Measurements from ENCODE around the gene RBPMS2.

RBPMS2 gene

DNA sequence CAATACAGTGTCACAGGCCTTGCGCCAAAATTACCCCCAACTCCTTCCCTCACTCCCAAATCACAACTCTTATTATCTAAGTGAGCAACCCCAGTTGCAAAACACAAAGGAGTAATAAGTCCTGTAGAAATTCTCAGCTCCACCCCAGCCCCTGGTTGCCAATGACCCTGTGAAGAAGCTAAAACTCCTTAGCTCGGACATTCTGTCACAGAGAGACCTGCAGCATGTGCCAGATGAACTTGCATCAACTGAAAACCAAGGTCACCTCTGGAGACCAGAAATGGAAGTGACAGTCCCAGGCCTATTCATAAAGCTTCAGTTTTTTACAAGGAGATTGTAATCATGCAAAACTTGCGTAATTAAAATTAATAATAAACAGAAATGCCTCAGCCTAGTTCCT, 55.2 kb downstream of the RBPMS2 start:
- DNase-seq (ENCODE audit: low spot score): no peak

DNA sequence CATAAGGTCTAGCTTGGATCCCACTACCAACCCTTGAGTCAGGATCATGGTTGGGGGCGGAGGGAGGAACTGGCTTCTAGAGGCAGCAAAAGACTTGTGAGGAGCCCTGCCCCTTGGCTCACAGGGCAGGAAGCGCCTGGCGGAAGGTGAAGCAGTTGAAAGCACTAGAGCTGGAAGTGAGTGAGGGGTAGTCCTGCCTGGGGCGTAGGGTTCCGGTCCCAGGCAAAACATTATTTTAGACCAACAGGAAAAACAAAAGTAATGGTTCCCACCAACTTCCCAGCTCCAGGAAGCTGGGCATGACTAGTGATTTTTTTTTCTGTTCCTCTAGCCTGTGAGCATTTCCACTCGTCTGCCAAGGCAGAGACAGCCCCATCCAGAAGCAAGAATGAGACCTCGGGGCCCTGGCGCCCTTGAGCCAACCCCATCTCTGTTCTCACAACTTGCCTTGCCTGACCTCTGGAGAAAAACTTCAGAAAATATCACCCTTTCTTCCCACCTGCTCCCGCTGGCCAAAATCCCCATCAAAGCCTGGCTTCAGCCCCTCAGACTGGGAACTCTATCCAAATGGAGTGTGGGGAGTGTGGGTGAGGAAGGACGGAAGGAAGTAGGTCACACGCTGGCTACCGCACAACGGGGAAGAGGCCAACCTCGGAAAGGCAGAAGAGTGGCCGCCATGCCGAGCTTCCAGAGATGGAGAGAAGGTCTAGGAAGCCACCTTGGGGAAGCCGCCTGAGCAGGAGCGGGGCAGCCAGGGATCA, 57.5 kb downstream of the RBPMS2 start:
- no peak for DNase-seq (ENCODE audit: low spot score)

DNA sequence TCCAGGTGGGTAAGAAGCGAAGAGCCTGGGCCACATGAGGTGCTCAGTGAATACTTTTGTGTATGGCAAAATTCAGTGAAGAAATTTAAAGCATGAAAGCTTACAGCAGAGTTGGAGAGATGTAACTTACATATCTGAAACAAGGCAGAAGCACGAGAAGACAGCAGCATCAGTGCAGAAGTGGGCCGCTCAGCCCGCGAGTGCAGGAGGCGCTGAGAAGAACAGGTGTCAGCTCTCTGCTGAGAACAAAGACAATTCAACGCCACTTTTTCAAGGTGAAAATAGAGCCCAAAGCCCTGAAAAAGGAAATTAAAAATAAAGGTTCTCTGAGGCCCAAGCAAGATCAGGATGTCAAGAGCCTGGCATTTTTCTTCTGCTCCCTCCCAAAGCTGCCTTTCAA, 58.3 kb downstream of the RBPMS2 start:
- no peak for DNase-seq (ENCODE audit: low spot score)

- no peak for DNase-seq (ENCODE audit: low spot score)
Measured at GRCh38 chr15:64716452-64716851, 58.9 kb downstream of the RBPMS2 start.

GRCh38 chr15:64713592-64713991, 61.8 kb downstream of the RBPMS2 start:
- no peak for DNase-seq (ENCODE audit: low spot score)

DNA sequence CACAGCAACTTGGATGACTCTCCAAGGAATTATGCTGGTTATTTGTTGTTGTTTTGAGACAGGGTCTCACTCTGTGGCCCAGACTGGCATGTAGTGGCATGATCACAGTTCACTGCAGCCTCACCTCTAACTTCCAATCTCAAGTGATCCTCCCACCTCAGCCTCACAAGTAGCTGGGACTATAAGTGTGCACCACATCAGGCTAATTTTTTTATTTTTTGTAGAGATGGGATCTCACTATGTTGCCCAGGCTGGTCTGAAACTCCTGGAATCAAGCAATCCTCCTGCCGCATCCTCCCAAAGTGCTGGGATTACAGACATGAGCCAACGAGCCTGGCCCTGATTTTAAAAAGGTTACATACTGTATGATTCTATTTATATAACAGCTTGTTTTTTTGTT, 63.0 kb downstream of the RBPMS2 start:
- DNase-seq (ENCODE audit: low spot score): no peak

- DNase-seq (ENCODE audit: low spot score): no peak
Measured at GRCh38 chr15:64710676-64711428, 64.5 kb downstream of the RBPMS2 start.

DNA sequence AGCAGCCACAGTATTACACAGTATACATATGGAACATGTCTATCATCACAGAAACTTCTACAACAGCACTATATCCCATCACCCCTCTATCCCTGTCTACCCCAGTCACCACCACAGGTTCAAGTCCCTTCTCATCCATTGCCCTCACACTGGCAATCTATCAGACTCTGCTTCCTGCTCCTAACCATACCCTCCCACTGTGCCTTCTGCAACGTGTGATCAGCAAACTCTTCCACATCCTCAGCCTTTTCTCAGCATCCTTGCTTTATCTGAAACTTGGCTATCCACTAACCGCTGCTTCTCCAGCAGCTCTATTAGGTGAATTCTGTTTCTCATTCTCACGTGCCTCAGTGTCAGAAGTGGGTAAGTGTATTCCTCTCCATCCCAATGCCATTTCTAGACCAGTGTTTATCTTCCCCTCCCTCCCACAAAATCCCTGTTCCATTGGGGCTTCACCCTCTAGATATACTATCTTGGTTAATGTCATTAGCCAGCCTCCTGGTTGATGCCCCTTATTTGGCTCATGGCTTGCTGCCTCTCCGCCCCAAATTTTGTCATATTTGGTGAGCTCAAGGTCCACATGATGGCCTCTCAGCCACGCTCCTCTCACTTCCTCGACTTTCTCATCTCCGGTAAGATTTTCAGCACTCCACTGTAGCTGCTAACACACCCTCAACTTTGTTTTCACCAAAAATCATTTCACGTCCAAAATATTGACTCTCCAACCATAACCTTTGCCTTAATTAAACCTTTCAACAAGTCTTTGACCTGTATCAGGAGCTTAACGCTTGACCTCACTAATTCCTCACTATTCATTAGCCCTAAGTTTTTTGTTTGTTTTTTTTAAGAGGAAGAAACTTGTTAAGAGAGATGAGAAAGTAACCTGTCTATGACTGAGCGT, 69.1 kb downstream of the RBPMS2 start:
- no peak for DNase-seq (ENCODE audit: low spot score)

DNA sequence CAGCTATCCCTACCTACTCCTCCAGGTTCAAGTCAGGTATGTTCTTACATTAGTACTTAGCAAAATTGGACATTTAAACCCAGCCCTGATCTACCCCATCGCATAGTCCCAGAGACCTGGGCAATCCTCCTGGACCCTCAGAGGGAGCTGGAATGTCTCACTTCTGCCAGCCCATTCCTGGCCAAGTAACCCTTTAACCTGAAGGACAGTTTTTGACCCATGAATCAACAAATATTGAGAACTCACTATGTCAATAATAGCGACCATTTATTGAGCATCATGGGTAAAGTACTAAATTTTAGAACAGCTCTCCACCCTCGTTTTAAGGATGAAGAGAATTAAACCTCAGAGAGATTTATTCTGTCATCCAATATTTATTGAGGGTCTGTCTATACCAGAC, 70.4 kb downstream of the RBPMS2 start:
- no peak for DNase-seq (ENCODE audit: low spot score)

DNA sequence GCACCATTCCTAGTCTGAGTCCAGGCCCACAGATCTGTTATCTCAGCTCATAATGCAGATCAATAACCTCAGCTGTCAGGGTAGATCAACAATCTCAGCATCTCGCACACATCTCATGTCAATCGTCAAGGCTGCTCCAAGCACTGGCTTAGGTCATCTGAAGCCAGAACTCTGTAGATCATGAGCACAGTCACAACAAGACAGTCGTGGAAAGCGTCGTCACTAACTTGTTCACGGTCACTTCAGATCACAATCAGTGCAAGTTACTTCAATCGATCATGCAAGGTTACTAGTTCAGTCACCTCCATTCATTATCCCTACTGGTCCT, 71.8 kb downstream of the RBPMS2 start:
- no peak for DNase-seq (ENCODE audit: low spot score)

GRCh38 chr15:64702816-64703631, 72.4 kb downstream of the RBPMS2 start:
- peak; percentile 95 for DNase-seq (ENCODE audit: low spot score)

DNA sequence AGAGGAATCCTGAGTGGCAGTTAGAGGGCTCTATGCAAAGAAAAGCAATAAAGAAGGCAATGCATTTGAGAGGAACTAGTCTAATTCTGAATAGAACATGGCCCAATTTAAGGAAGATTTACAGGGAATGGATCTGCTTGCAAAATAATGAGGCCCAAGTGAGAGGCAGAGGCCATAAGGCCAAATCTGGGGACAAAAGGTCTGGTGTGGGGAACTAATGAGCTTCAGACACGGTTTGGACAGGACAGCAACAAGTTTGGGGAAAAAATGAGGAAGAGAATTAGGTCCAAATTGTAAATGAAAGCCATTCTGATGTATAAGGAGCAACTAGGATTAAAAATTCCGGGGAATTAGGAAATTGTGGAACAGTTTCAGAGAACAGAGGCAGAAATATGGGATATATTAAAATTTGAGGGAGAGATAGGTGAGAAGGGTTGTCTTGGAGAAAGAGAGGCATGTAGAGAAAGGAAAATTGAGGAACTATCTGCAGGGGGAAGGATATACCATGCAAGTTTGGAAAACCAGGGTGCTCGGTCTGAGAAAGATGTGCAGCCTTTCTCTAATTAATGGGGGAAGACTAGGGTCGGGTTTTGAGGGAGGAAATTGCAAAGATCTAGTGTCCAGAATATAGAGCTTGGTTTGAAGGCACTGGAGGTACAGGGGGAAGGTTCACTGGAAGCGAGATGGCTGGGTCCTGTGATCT, 73.8 kb downstream of the RBPMS2 start:
- DNase-seq (ENCODE audit: low spot score): no peak

DNA sequence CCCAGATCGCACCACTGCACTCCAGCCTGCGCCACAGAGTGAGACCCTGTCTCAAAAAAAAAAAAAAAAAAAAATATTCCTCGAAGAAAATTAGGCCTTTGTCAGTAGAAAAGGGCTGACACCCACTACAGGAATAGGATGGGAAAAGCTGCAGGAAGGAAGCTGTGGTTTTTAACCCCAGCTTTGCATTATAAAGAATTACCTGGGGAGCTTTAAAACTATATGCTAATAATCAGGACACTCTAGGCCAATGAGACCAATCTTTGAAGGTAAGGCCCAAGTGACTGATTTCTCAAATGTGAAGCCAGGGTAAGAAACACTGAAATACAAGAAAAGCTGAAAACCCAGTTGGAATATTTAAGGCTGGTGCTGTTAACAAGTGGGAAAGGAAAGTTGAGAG, 74.3 kb downstream of the RBPMS2 start:
- DNase-seq (ENCODE audit: low spot score): no peak

- DNase-seq (ENCODE audit: low spot score): no peak
Measured at GRCh38 chr15:64699751-64700388, 75.5 kb downstream of the RBPMS2 start.

DNA sequence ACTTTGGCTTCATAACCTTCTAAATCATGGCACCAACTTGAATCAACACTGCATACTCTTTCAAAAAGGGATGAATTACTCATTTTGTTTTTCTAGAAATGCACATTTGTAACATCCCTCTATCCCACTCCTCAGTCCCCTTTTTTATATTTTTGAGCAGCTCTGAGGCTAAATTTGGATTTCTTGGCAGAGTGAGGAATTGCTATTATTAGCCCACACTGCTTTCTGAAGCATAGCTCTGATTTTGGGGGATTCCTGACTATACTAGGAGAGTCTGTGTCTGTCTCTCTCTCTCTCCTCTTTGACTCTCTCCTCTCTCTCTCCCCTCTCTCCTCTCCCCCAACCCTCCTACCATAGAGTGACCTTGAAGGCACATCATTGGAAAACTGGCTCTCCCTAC, 76.6 kb downstream of the RBPMS2 start:
- DNase-seq (ENCODE audit: low spot score): no peak

GRCh38 chr15:64697911-64698369, 77.4 kb downstream of the RBPMS2 start:
- peak; percentile 24 for DNase-seq (ENCODE audit: low spot score)

DNA sequence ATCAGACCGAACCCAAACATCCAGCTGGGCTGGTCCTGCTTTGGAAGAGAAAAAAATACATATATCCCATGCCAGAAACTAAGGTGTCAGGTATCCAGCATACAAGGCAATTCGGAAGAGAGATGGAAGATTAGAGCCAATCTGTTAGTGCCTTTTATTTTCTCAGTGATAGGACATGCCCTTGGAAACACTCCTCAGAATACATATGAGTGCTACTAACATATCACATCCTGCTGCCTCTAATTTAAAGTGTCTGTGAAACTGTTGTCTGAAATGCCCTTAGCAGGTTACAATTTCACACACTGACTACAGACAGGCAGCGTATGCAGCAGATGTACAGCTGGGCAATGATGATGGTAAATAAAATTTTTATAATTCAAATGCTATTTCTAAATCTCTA, 78.9 kb downstream of the RBPMS2 start:
- DNase-seq (ENCODE audit: low spot score): no peak

DNA sequence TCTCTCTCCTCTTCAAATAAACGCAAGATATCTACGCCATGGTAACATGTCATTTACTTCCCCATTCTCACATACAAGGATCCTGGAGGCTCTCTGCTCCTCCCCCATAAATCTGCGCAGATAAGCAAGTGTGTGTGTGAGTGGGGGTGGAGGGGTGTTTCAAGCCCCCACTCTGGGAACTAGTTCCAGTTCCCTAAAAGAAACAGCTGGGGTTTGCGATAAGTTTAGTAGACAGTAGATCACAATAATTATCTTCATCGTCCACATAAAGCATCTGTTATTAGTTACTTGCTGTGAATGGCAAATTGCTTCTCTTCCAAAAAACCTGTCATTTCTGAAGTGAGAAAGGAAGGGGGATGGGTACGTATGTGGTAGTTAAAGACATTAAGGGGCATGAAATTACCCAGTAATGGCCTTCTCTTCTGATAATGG, 79.8 kb downstream of the RBPMS2 start:
- DNase-seq (ENCODE audit: low spot score): no peak

GRCh38 chr15:64694816-64695215, 80.6 kb downstream of the RBPMS2 start:
- no peak for DNase-seq (ENCODE audit: low spot score)

- no peak for DNase-seq (ENCODE audit: low spot score)
Measured at GRCh38 chr15:64693134-64693533, 82.3 kb downstream of the RBPMS2 start.

Data from CD4-positive, alpha-beta T cell treated with Interleukin-15 for 4 hours (primary cell).